Memory B cell (primary cell): Measurements from ENCODE around the gene CITED1.

ENCODE experiments used
- ATAC-seq: fragments of 150-1000 bp; cut with Tn5 transposase; 2 replicates; pipeline ENCODE4 v1.10.0; 2021; ENCODE audit warnings: low read depth, mild to moderate bottlenecking, moderate library complexity
- DNase-seq, 2 donors: peaks; one replicate each; pipeline ENCODE4 v3.0.0; 2022; ENCODE audit warnings: low spot score in 2 of 2
- H3K27ac Mint-ChIP-seq: one replicate; pipeline ENCODE4 v1.8.0; 2022; ENCODE audit warnings: mild to moderate bottlenecking, moderate library complexity, mixed read lengths
- H3K27me3 Mint-ChIP-seq: one replicate; pipeline ENCODE4 v1.8.0; 2022; ENCODE audit warnings: mixed read lengths
- H3K36me3 Mint-ChIP-seq: one replicate; pipeline ENCODE4 v1.8.0; 2022; ENCODE audit warnings: mild to moderate bottlenecking, mixed read lengths
- H3K4me1 Mint-ChIP-seq: one replicate; pipeline ENCODE4 v1.8.0; 2022; ENCODE audit warnings: mixed read lengths
- H3K4me3 Mint-ChIP-seq: one replicate; pipeline ENCODE4 v1.8.0; 2022; ENCODE audit warnings: mild to moderate bottlenecking, moderate library complexity, mixed read lengths
- H3K9me3 Mint-ChIP-seq: one replicate; pipeline ENCODE4 v1.8.0; 2022; ENCODE audit warnings: mixed read lengths

The CITED1 gene

DNA sequence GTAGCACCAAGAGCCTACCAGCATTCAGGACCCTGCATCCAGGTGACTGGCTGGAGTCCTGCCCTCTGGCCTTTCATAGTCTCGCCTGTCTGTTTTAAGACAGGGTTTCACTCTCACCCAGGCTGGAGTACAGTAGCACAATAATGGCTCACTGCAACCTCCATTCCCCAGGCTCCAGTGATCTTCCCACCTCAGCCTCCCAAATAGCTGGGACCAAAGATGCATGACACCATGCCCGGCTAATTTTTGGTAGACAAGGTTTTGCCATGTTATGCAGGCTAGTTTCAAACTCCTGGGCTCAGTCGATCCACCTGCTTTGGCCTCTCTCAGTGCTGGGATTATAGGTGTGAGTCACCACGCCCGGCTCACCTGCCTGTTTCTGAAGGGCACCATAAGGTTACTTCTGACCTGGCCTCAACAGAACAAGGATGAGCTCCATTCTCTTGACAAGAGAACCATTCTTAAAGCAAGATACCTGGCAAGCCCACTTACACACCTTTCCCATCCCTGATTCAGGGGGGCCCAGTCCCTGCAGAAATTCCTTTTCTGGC lies 35.3 kb downstream of the CITED1 start:
- Mint-ChIP-seq H3K27ac (no peak overlapping the region), H3K36me3 (peaks cover 25% of the 10 kb centered on the region), H3K4me3 (no peak overlapping the region), H3K9me3 (peaks cover under 1% of the 10 kb centered on the region), H3K27me3 (no peaks in the 10 kb centered on the region), H3K4me1 (peaks cover 9% of the 10 kb centered on the region)
- DNase-seq (no peak), ATAC-seq (no peak)

DNA sequence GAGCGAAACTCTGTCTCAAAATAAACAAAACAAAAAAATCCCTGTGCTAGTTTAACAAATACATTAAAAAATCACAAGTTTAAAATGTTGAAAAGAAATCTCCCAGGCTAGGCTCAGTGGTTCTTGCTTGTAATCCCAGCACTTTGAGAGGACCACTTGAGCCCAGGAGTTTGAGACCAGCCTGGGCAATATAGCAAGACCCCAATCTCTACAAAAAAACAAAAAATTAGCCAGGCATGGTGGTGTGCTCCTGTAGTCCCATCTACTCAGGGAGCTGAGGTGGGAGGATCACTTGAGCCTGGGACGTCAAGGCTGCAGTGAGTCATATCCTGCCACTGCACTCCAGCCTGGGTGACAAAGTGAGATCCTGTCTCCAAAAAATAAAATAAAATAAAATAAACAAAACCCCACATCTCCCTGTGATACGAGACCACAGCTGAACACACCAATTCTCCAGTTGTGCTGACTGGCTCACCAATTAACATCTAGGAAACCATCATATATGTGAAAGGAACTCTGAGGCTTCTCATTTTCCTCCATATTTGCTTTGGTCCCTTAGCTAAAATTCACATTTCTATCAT lies 36.0 kb downstream of the CITED1 start:
- H3K9me3 Mint-ChIP-seq: peaks cover 2% of the 10 kb centered on the region
- no peak for ATAC-seq
- H3K4me1 Mint-ChIP-seq: peaks cover 9% of the 10 kb centered on the region
- no peak overlapping the region for H3K4me3 Mint-ChIP-seq
- no peaks in the 10 kb centered on the region for H3K27me3 Mint-ChIP-seq
- no peak for DNase-seq
- H3K36me3 Mint-ChIP-seq: peaks cover 22% of the 10 kb centered on the region
- no peak overlapping the region for H3K27ac Mint-ChIP-seq

DNA sequence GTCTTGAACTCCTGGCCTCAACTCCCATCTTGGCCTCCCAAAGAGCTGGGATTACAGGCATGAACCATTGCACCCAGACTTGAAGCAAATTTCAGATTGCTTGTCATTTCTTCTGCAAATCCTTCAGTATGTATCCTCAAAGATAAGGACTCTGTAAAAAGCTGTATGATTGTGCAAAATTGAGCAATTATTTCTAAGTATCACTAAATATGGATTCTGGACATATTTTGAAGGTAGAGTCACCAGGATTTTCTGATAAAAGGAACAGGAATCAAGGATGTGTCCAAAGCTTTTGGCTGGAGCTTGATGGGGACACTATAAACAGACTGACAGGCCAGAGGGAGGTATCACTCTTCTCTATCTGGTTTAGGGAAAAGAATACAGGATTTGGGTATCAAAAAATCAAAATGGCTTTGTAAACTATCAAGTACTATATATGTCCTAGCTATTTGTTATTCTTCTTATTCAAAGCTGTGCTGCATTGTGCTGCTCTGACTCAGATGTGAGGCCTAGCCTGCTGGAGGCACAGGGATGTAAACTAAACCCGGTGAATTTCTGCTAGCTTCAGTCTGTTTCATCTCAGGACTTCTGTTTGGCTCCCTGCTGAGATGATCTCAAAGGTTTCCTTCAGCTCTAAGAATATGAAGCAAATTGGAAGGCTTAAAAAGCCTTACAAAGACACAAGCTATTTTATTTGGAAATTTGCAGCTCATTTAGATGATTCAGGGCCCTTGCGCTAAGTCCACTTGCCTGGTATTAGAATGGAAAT lies 36.9 kb downstream of the CITED1 start:
- ATAC-seq: no peak
- DNase-seq: no peak
- no peak overlapping the region for H3K27ac Mint-ChIP-seq
- peaks cover 1% of the 10 kb centered on the region for H3K4me1 Mint-ChIP-seq
- H3K9me3 Mint-ChIP-seq: peaks cover 2% of the 10 kb centered on the region
- H3K36me3 Mint-ChIP-seq: peaks cover 15% of the 10 kb centered on the region
- H3K27me3 Mint-ChIP-seq: no peaks in the 10 kb centered on the region
- no peak overlapping the region for H3K4me3 Mint-ChIP-seq

DNA sequence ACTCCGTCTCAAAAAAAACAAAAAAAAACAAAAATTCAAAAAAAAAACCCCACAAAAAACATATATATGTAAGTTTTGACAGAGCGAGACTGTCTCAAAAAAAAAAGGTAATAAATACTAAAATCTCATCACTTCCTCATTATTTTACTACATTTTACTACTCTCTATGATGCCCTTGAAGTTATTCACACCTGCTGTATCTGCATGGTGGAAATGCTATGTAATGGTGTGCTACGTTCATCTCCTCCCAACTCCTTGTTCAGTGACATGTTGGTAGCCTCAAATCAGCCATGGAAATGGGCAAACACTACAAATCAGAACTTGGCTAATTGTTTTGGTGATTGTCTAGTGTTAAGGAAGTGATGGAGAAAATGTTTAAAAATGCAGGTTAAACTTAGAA lies 40.5 kb downstream of the CITED1 start:
- Mint-ChIP-seq H3K9me3 (peaks cover 2% of the 10 kb centered on the region), H3K4me1 (no peaks in the 10 kb centered on the region), H3K27ac (no peak overlapping the region), H3K36me3 (peaks cover 9% of the 10 kb centered on the region), H3K27me3 (no peaks in the 10 kb centered on the region), H3K4me3 (no peak overlapping the region)
- DNase-seq (no peak), ATAC-seq (no peak)

DNA sequence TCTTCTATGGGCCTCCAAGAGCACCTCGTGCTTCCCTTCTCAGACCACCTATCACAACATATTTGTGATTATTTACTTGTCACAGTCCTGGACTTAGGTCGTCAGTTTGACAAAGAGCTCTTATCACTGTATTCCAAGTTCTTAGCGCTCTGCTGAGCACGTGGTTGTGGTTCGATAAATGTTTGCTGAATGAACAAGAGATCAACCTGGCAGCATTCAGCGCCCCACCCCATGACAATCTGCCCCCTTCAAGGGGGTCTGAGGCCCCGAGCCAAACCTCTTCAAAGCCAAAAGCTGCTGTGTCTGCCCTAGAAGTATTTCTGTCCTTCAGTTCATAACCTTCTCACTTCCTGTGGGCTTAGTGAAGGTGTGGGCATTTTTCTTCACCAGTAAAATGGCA lies 43.6 kb downstream of the CITED1 start:
- no peak for ATAC-seq
- Mint-ChIP-seq H3K27ac (no peak overlapping the region), H3K4me3 (no peak overlapping the region), H3K27me3 (no peaks in the 10 kb centered on the region), H3K9me3 (peaks cover 2% of the 10 kb centered on the region), H3K36me3 (peaks cover 3% of the 10 kb centered on the region), H3K4me1 (no peaks in the 10 kb centered on the region)
- DNase-seq: no peak

DNA sequence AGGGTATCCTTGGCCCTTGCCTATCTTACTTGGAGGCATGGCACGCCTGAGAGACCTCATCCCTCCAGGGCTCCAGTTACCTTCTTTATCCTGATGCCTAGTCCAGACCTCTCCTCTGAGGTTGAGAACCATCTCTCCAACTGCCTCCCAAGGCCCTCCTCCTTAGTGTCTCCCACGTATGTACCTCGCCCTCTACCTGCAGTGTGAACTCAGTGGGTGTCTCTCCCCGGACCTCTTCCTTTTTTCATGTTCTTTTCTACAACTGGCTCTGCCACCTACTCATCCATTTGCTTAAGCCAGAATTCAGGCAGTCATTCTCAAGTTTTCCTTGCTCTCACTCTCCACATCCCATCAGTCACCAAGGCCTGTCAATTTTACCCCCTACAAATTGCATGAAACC lies 45.3 kb downstream of the CITED1 start:
- DNase-seq (no peak), ATAC-seq (no peak)
- Mint-ChIP-seq H3K27me3 (peaks cover 1% of the 10 kb centered on the region), H3K36me3 (peaks cover 3% of the 10 kb centered on the region), H3K27ac (no peak overlapping the region), H3K4me1 (no peaks in the 10 kb centered on the region), H3K9me3 (peaks cover 2% of the 10 kb centered on the region), H3K4me3 (no peak overlapping the region)

DNA sequence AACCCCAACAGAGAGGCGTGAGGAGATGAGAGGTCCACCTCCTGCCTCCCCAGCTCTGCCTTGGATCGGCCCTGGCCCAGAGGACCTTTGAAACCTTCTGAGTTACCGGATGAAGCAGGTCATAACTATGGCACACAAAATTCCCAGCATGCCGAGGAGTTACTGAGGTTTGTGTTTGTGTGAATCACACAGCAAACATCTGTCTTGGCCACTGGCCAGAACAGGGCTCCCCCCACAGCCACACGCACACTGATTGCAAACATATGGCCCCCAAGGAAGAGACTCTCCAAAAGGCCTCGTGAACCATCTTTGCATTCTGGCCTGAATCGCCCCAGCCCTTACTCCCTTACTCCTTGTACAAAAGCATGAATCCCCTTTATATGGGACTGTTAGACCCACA lies 47.5 kb downstream of the CITED1 start:
- Mint-ChIP-seq H3K27me3 (peaks cover 4% of the 10 kb centered on the region), H3K4me1 (no peaks in the 10 kb centered on the region), H3K9me3 (no peaks in the 10 kb centered on the region), H3K36me3 (peaks cover 3% of the 10 kb centered on the region), H3K4me3 (no peak overlapping the region), H3K27ac (no peak overlapping the region)
- DNase-seq (no peak), ATAC-seq (no peak)

DNA sequence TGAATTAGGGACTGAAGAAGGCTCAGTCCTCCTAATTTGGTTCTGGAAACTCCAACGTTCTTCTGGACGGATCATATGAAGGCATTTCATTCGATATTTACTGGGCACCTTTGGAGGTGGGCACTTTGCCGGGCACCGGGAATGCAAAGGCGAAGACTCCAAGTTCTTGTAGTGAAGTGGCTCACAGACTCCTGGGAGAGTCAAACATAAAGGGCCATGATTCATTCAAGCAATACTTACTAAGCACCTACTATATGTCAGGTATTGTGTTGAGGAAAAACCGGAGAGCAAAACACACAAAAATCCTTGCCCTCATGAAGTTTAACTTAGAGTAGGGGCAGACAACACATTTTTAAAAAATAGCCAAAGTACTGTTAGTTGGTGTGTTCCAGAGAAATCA lies 49.9 kb downstream of the CITED1 start:
- DNase-seq (no peak), ATAC-seq (no peak)
- Mint-ChIP-seq H3K27ac (no peak overlapping the region), H3K36me3 (peaks cover 3% of the 10 kb centered on the region), H3K4me1 (no peaks in the 10 kb centered on the region), H3K9me3 (no peaks in the 10 kb centered on the region), H3K4me3 (no peak overlapping the region), H3K27me3 (peaks cover 7% of the 10 kb centered on the region)

DNA sequence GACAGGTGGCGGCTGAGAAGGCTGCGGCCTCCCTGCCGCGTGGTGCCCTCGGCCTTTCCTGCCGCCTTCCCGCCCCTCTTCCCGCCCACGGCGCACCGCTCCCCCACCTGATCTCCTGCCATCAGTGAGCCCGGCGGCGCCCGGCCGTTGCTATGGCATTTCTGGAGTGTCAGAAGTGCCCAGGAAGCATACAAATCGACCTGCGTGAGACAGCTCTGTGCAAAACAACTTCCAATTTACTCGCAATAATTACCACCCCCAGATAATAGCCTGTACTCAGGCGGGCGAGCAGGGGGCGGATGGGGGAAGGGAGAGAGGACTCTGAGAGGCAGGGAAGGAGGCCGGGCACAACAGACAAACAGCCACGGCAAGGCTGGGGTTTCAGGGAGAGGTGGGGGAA lies 50.3 kb downstream of the CITED1 start:
- Mint-ChIP-seq H3K9me3 (no peaks in the 10 kb centered on the region), H3K36me3 (peaks cover 3% of the 10 kb centered on the region), H3K27ac (no peak overlapping the region), H3K4me3 (no peak overlapping the region), H3K4me1 (no peaks in the 10 kb centered on the region), H3K27me3 (peaks cover 7% of the 10 kb centered on the region)
- no peak for DNase-seq
- ATAC-seq: no peak

DNA sequence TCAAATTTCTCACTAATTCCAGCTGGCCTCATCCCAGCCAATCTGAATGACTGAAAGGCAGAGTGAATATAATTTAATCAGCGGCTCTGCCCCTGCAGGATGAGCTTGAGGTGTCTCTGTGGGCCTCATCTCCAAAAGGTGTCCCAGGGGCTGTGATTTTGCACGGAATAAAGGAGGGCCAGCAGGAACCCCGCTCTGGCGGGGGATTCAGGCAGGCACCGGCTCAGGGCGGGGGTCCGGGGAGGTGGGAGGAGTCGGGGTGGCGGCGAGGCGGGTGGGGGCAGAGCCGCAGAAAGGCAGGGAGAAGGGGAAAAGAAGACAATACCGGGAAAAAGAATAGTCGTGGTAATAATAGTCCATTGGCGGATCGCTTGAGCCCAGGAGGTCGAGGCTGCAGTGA lies 50.9 kb downstream of the CITED1 start:
- H3K4me1 Mint-ChIP-seq: no peaks in the 10 kb centered on the region
- no peak for ATAC-seq
- no peak overlapping the region for H3K27ac Mint-ChIP-seq
- no peaks in the 10 kb centered on the region for H3K9me3 Mint-ChIP-seq
- H3K4me3 Mint-ChIP-seq: no peak overlapping the region
- peaks cover 7% of the 10 kb centered on the region for H3K27me3 Mint-ChIP-seq
- DNase-seq: no peak
- peaks cover 3% of the 10 kb centered on the region for H3K36me3 Mint-ChIP-seq

DNA sequence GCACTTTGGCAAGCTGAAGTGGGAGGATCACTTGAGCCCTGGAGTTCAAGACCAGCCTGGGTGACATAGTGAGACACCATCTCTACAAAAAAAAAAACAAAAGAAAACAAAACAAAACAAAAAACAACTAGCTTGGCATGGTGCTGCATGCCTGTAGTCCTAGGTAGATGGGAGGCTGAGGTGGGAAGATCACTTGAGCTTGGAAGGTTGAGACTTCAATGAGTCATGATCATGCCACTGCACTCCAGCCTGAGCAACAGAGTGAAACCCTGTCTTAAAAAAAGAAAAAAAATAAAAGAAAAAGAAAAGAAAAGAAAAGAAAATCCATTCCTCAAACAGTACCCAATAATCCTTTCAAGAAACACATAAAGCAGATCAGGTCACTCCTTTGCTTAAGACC lies 52.0 kb downstream of the CITED1 start:
- no peaks in the 10 kb centered on the region for H3K9me3 Mint-ChIP-seq
- no peak for DNase-seq
- no peak for ATAC-seq
- H3K4me3 Mint-ChIP-seq: no peak overlapping the region
- peaks cover 7% of the 10 kb centered on the region for H3K27me3 Mint-ChIP-seq
- no peak overlapping the region for H3K27ac Mint-ChIP-seq
- H3K36me3 Mint-ChIP-seq: peaks cover 3% of the 10 kb centered on the region
- no peaks in the 10 kb centered on the region for H3K4me1 Mint-ChIP-seq
